ENCODE measurements around the gene CCDC149. TPM values are rescaled to one million over a fixed set of nuclear protein-coding genes. Genes with fewer than 3 reads are reported as not detected.

Gene CCDC149
- total RNA-seq, 3 donors from 2014 or later (not counting 1 experiment from before 2014, with no cell fraction given), result 0.14 to 0.86 (median 0.43) TPM

DNA sequence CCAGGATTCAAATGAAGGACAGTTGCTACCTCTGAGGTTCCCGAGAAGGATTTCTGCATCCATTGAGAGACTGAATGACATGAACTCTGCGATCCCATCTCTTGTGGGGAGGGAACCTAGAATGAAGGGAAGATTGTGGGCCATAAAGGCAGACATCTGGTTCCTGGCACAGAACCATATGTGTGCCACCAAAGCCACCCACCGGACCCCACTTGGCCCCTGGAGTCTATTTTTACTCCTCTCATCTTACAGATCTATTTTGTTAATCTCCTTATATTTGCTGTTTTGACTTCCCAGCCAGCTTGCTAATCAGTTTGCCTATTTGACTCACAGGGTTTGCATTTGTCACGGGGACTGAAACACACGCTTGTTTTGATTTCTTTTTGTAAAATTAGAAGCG is 110.2 kb downstream of the CCDC149 start:
- no peak overlapping the region for H3K27ac ChIP-seq (ENCODE audit: low read length)
- Mint-ChIP-seq H3K4me1 (peaks cover 0 to 4% of the 10 kb centered on the region in 2 donors), H3K4me3 (no peak overlapping the region), H3K9me3 (peaks cover 0 to 2% of the 10 kb centered on the region in 2 donors), H3K27ac (no peak overlapping the region), H3K36me3 (no peaks in the 10 kb centered on the region), H3K27me3 (ENCODE audit: low read depth in 2 of 2) (peaks cover 25 to 44% of the 10 kb centered on the region in 2 donors)
- no peaks in the 10 kb centered on the region for H3K36me3 ChIP-seq (ENCODE audit: control insufficient read depth, insufficient read depth, low read length)
- 86% methylated on average over 6 of the region's 6 CpGs for WGBS (ENCODE audit: insufficient coverage)
- no peaks in the 10 kb centered on the region for H3K9me3 ChIP-seq (ENCODE audit: control insufficient read depth, insufficient read depth, low read length)
- H3K27me3 ChIP-seq (ENCODE audit: control insufficient read depth, insufficient read depth, low read length), result peaks cover 2% of the 10 kb centered on the region
- ATAC-seq, result no peak
- no peak for TF ChIP-seq CTCF (IDR thresholded peaks at IDR 0.05)
- intact Hi-C loops (cut with micrococcal nuclease), result no loop called here
- no peak overlapping the region for H3K4me3 ChIP-seq (ENCODE audit: low read length)
- no peaks in the 10 kb centered on the region for H3K4me1 ChIP-seq (ENCODE audit: control insufficient read depth, insufficient read depth, low read length)
- no peak for DNase-seq

- WGBS (ENCODE audit: insufficient coverage), result 88% methylated on average over 10 of the region's 10 CpGs
- no peaks in the 10 kb centered on the region for H3K4me1 ChIP-seq (ENCODE audit: control insufficient read depth, insufficient read depth, low read length)
- H3K27me3 ChIP-seq (ENCODE audit: control insufficient read depth, insufficient read depth, low read length), result peaks cover 2% of the 10 kb centered on the region
- ATAC-seq, result no peak
- peaks cover 0 to 4% of the 10 kb centered on the region in 2 donors for H3K4me1 Mint-ChIP-seq
- no peaks in the 10 kb centered on the region for H3K9me3 ChIP-seq (ENCODE audit: control insufficient read depth, insufficient read depth, low read length)
- no peak overlapping the region for H3K4me3 Mint-ChIP-seq
- no peaks in the 10 kb centered on the region for H3K36me3 Mint-ChIP-seq
- no peak overlapping the region for H3K27ac Mint-ChIP-seq
- no peak for TF ChIP-seq CTCF (IDR thresholded peaks at IDR 0.05)
- no peaks in the 10 kb centered on the region for H3K36me3 ChIP-seq (ENCODE audit: control insufficient read depth, insufficient read depth, low read length)
- peaks cover 25 to 44% of the 10 kb centered on the region in 2 donors for H3K27me3 Mint-ChIP-seq (ENCODE audit: low read depth in 2 of 2)
- H3K27ac ChIP-seq (ENCODE audit: low read length), result no peak overlapping the region
- no peak overlapping the region for H3K4me3 ChIP-seq (ENCODE audit: low read length)
- intact Hi-C loops (cut with micrococcal nuclease), result no loop called here
- DNase-seq, result no peak
- peaks cover 0 to 2% of the 10 kb centered on the region in 2 donors for H3K9me3 Mint-ChIP-seq
Measured at GRCh38 chr4:24801136-24801855, 111.5 kb downstream of the CCDC149 start.

DNA sequence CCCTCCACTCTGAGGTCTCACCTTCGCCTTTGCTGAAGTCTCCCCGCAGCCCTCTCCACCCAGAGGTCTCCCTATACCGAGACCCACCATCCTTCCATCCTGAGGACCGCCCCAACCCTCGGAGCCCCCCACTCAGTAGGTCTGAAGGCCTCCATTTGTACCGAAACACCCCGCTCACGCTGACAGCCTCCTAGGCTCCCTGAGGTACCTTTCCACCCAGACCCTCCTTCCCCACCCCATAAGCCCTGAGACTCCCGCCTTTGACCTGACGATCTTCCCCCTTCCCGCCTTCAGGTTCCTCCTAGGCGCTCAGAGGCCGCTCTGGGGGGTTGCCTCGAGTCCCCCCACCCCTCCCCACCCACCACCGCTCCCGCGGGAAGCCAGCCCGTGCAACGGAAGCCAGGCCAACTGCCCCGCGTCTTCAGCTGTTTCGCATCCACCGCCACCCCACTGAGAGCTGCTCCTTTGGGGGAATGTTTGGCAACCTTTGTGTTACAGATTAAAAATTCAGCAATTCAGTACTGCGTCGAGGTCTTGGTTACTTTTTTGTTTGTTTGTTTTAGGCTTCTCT is 112.4 kb downstream of the CCDC149 start:
- no peak overlapping the region for H3K27ac ChIP-seq (ENCODE audit: low read length)
- TF ChIP-seq CTCF (IDR thresholded peaks at IDR 0.05), result no peak
- no peaks in the 10 kb centered on the region for H3K36me3 ChIP-seq (ENCODE audit: control insufficient read depth, insufficient read depth, low read length)
- intact Hi-C loops (cut with micrococcal nuclease), result no loop called here
- Mint-ChIP-seq H3K9me3 (peaks cover 0 to 2% of the 10 kb centered on the region in 2 donors), H3K4me3 (no peak overlapping the region), H3K4me1 (peaks cover 0 to 4% of the 10 kb centered on the region in 2 donors), H3K36me3 (no peaks in the 10 kb centered on the region), H3K27me3 (ENCODE audit: low read depth in 2 of 2) (peaks cover 25 to 44% of the 10 kb centered on the region in 2 donors), H3K27ac (no peak overlapping the region)
- WGBS (ENCODE audit: insufficient coverage), result 8% methylated on average over 25 of the region's 25 CpGs
- ATAC-seq (no peak), DNase-seq (no peak)
- H3K4me3 ChIP-seq (ENCODE audit: low read length), result no peak overlapping the region
- H3K27me3 ChIP-seq (ENCODE audit: control insufficient read depth, insufficient read depth, low read length), result peaks cover 2% of the 10 kb centered on the region
- H3K9me3 ChIP-seq (ENCODE audit: control insufficient read depth, insufficient read depth, low read length), result no peaks in the 10 kb centered on the region
- H3K4me1 ChIP-seq (ENCODE audit: control insufficient read depth, insufficient read depth, low read length), result no peaks in the 10 kb centered on the region
